CD8-positive, alpha-beta memory T cell (primary cell): Measurements from ENCODE around the gene GATAD2B. TPM values are rescaled to one million over a fixed set of nuclear protein-coding genes. Genes with fewer than 3 reads are reported as not detected.

Experiments
- CTCF ChIA-PET: fragments of 350-600 bp; sonication (Branson Sonifier 250); formaldehyde crosslinking; loops from one replicate; lab custom pipeline; 2021; ENCODE audit warnings: antibody characterized with exemption; lab: Charles Lee
- POLR2A ChIA-PET: fragments of 350-600 bp; sonication (Branson Sonifier 250); formaldehyde crosslinking; loops from one replicate; lab custom pipeline; 2021; ENCODE audit warnings: antibody characterized with exemption; lab: Charles Lee
- DNase-seq, 5 donors: peaks; one replicate each; pipeline versions ENCODE4 v3.0.0 to v3.0.0-alpha.2; 2020 to 2022; ENCODE audit warnings: mixed read lengths in 1 of 5
- H3K27ac ChIP-seq: one replicate; pipeline ENCODE4 v1.7.0; 2013; ENCODE audit warnings: low read depth, mild to moderate bottlenecking, low read length, moderate library complexity
- H3K27me3 ChIP-seq: 2 replicates; pipeline ENCODE4 v1.7.0; 2013; ENCODE audit warnings: low read length, mild to moderate bottlenecking; ENCODE audit not compliant: insufficient read depth, poor library complexity, severe bottlenecking
- H3K36me3 ChIP-seq: 2 replicates; pipeline ENCODE4 v1.7.0; 2013; ENCODE audit warnings: mild to moderate bottlenecking, low read length, moderate library complexity; ENCODE audit not compliant: insufficient read depth
- H3K4me1 ChIP-seq: 2 replicates; pipeline ENCODE4 v1.7.0; 2013; ENCODE audit warnings: mild to moderate bottlenecking, low read length, moderate library complexity; ENCODE audit not compliant: insufficient read depth
- H3K4me3 ChIP-seq: 2 replicates; pipeline ENCODE4 v1.7.0; 2013; ENCODE audit warnings: mild to moderate bottlenecking, low read length
- H3K9me3 ChIP-seq: 2 replicates; pipeline ENCODE4 v1.7.0; 2013; ENCODE audit warnings: mild to moderate bottlenecking, low read length
- H3K27ac Mint-ChIP-seq, 8 donors: one replicate each; pipeline ENCODE4 v1.8.0; 2020 to 2021; ENCODE audit warnings: mixed read lengths in 8 of 8, mild to moderate bottlenecking in 6 of 8, inconsistent platforms in 3 of 8, moderate library complexity in 3 of 8
- H3K27me3 Mint-ChIP-seq, 2 donors: one replicate each; pipeline ENCODE4 v1.8.0; 2020 to 2021; ENCODE audit warnings: mixed read lengths in 2 of 2, mild to moderate bottlenecking in 1 of 2, moderate library complexity in 1 of 2
- H3K36me3 Mint-ChIP-seq, 3 donors: one replicate each; pipeline ENCODE4 v1.8.0; 2020 to 2021; ENCODE audit warnings: mixed read lengths in 3 of 3, inconsistent platforms in 1 of 3, mild to moderate bottlenecking in 1 of 3
- H3K4me1 Mint-ChIP-seq, 3 donors: one replicate each; pipeline ENCODE4 v1.8.0; 2020 to 2021; ENCODE audit warnings: mixed read lengths in 3 of 3, inconsistent platforms in 1 of 3, mild to moderate bottlenecking in 1 of 3
- H3K4me3 Mint-ChIP-seq, 7 donors: one replicate each; pipeline ENCODE4 v1.8.0; 2020 to 2021; ENCODE audit warnings: mixed read lengths in 7 of 7, mild to moderate bottlenecking in 6 of 7, moderate library complexity in 4 of 7, inconsistent platforms in 2 of 7
- H3K9me3 Mint-ChIP-seq, 5 donors: one replicate each; pipeline ENCODE4 v1.8.0; 2020 to 2022; ENCODE audit warnings: mixed read lengths in 5 of 5, mild to moderate bottlenecking in 3 of 5, moderate library complexity in 2 of 5, inconsistent platforms in 1 of 5
- polyA plus RNA-seq: library from polyadenylated mRNA; unstranded; fragments of 300-500 nt; fragmentation: Illumina TruSeq; gene quantifications from one replicate; pipeline ENCODE4 v1.2.3, GENCODE V29; 2021
- total RNA-seq, 2 experiments: library from RNA; stranded (reverse); gene quantifications; one replicate each; pipeline ENCODE4 v1.2.3, GENCODE V29; 2021

Gene GATAD2B
- total and polyA plus RNA-seq, 3 experiments from 2014 or later = 5.6 to 71.9 (median 64.9) TPM

GRCh38 chr1:153778824-153779519 is 143.8 kb downstream of the GATAD2B start:
- peaks cover 0 to 1% of the 10 kb centered on the region in 2 donors for H3K27me3 Mint-ChIP-seq
- H3K4me1 Mint-ChIP-seq = peaks cover 39 to 43% (median 40%) of the 10 kb centered on the region in 3 donors
- Histone ChIP-seq H3K27me3 (no peaks in the 10 kb centered on the region), H3K4me1 (peaks cover 31% of the 10 kb centered on the region), H3K4me3 (no peak overlapping the region), H3K36me3 (no peaks in the 10 kb centered on the region), H3K27ac (no peak overlapping the region), H3K9me3 (no peaks in the 10 kb centered on the region)
- no peaks in the 10 kb centered on the region for H3K9me3 Mint-ChIP-seq
- ChIA-PET POLR2A (no interaction called here), CTCF (no interaction called here)
- peak overlapping the region in 5 of 8 donors; percentile 47 to 86 (median 72) for H3K27ac Mint-ChIP-seq
- DNase-seq = no peak
- H3K4me3 Mint-ChIP-seq = peak overlapping the region in 3 of 7 donors; percentile 15 to 87 (median 21)
- peaks cover 0 to 17% (median 0%) of the 10 kb centered on the region in 3 donors for H3K36me3 Mint-ChIP-seq

- Histone ChIP-seq H3K4me1 (peaks cover 28% of the 10 kb centered on the region), H3K36me3 (no peaks in the 10 kb centered on the region), H3K4me3 (no peak overlapping the region), H3K9me3 (no peaks in the 10 kb centered on the region), H3K27ac (no peak overlapping the region), H3K27me3 (no peaks in the 10 kb centered on the region)
- H3K36me3 Mint-ChIP-seq = peaks cover 0 to 19% (median 0%) of the 10 kb centered on the region in 3 donors
- no peak for DNase-seq
- ChIA-PET CTCF (no interaction called here), POLR2A (no interaction called here)
- H3K4me3 Mint-ChIP-seq = peak overlapping the region in 3 of 7 donors; percentile 15 to 87 (median 63)
- H3K27me3 Mint-ChIP-seq = peaks cover 0 to 1% of the 10 kb centered on the region in 2 donors
- H3K4me1 Mint-ChIP-seq = peaks cover 41 to 45% (median 42%) of the 10 kb centered on the region in 3 donors
- no peaks in the 10 kb centered on the region for H3K9me3 Mint-ChIP-seq
- peak overlapping the region in 4 of 8 donors; percentile 29 to 86 (median 72) for H3K27ac Mint-ChIP-seq
Measured at GRCh38 chr1:153778051-153778823, 144.5 kb downstream of the GATAD2B start.

GRCh38 chr1:153777648-153778047 is 145.1 kb downstream of the GATAD2B start:
- Histone ChIP-seq H3K4me3 (no peak overlapping the region), H3K9me3 (no peaks in the 10 kb centered on the region), H3K27me3 (no peaks in the 10 kb centered on the region), H3K4me1 (peaks cover 23% of the 10 kb centered on the region), H3K27ac (no peak overlapping the region), H3K36me3 (no peaks in the 10 kb centered on the region)
- H3K27me3 Mint-ChIP-seq = peaks cover 0 to 1% of the 10 kb centered on the region in 2 donors
- POLR2A ChIA-PET = no interaction called here
- H3K4me3 Mint-ChIP-seq = peak overlapping the region in 4 of 7 donors; percentile 12 to 90 (median 76)
- no peak for DNase-seq
- CTCF ChIA-PET = no interaction called here
- peaks cover 37 to 41% (median 41%) of the 10 kb centered on the region in 3 donors for H3K4me1 Mint-ChIP-seq
- H3K9me3 Mint-ChIP-seq = no peaks in the 10 kb centered on the region
- H3K36me3 Mint-ChIP-seq = peaks cover 0 to 23% (median 0%) of the 10 kb centered on the region in 3 donors
- H3K27ac Mint-ChIP-seq = peak overlapping the region in 3 of 8 donors; percentile 5 to 72 (median 29)

- H3K27ac Mint-ChIP-seq = peak overlapping the region; percentile 4 to 94 (median 76)
Measured at GRCh38 chr1:153776845-153777370, 145.9 kb downstream of the GATAD2B start.

GRCh38 chr1:153776352-153776751 is 146.4 kb downstream of the GATAD2B start:
- DNase-seq = no peak
- peaks cover 19% of the 10 kb centered on the region for H3K4me1 ChIP-seq
- H3K27me3 ChIP-seq = no peaks in the 10 kb centered on the region
- Mint-ChIP-seq H3K9me3 (no peaks in the 10 kb centered on the region), H3K36me3 (peaks cover 0 to 32% (median under 1%) of the 10 kb centered on the region in 3 donors), H3K27ac (peak overlapping the region in 7 of 8 donors; percentile 66 to 94 (median 79)), H3K4me1 (peaks cover 37 to 41% (median 41%) of the 10 kb centered on the region in 3 donors), H3K27me3 (peaks cover 0 to 1% of the 10 kb centered on the region in 2 donors), H3K4me3 (peak overlapping the region; percentile 74 to 96 (median 86))
- POLR2A ChIA-PET = interaction anchor here (1.3 to 1.4 kb wide), 2 partner anchors 12 to 147 kb away, joined by 3 to 8 read pairs; partner anchors contain the start of gene GATAD2B
- peak overlapping the region; percentile 65 for H3K27ac ChIP-seq
- H3K36me3 ChIP-seq = no peaks in the 10 kb centered on the region
- peak overlapping the region; percentile 74 for H3K4me3 ChIP-seq
- no peaks in the 10 kb centered on the region for H3K9me3 ChIP-seq
- CTCF ChIA-PET = interaction anchor here (0.8 to 1.7 kb wide), 3 partner anchors 26 to 180 kb away, joined by 3 to 5 read pairs (median 3); no protein-coding TSS in a partner anchor

More at GRCh38 chr1:153776845-153777370, 145.9 kb downstream of the GATAD2B start:
- CTCF ChIA-PET = no interaction called here
- H3K4me3 ChIP-seq = no peak overlapping the region
- no peaks in the 10 kb centered on the region for H3K27me3 ChIP-seq
- DNase-seq = no peak
- H3K4me1 ChIP-seq = peaks cover 19% of the 10 kb centered on the region
- Mint-ChIP-seq H3K4me3 (peak overlapping the region; percentile 62 to 96 (median 86)), H3K27me3 (peaks cover 0 to 1% of the 10 kb centered on the region in 2 donors), H3K36me3 (peaks cover 0 to 30% (median 0%) of the 10 kb centered on the region in 3 donors), H3K9me3 (no peaks in the 10 kb centered on the region), H3K4me1 (peaks cover 37 to 41% (median 41%) of the 10 kb centered on the region in 3 donors)
- POLR2A ChIA-PET = no interaction called here
- H3K36me3 ChIP-seq = no peaks in the 10 kb centered on the region
- H3K9me3 ChIP-seq = no peaks in the 10 kb centered on the region
- H3K27ac ChIP-seq = peak overlapping the region; percentile 65

GRCh38 chr1:153775458-153776327 is 147.1 kb downstream of the GATAD2B start:
- DNase-seq = peak; percentile 44 to 79 (median 61)
- Histone ChIP-seq H3K27me3 (no peaks in the 10 kb centered on the region), H3K4me1 (peaks cover 19% of the 10 kb centered on the region), H3K36me3 (no peaks in the 10 kb centered on the region), H3K4me3 (peak overlapping the region; percentile 74), H3K9me3 (no peaks in the 10 kb centered on the region), H3K27ac (peak overlapping the region; percentile 65)
- ChIA-PET CTCF (interaction anchor here (0.8 to 1.7 kb wide), 4 partner anchors 25 to 204 kb away, joined by 3 to 5 read pairs (median 3); no protein-coding TSS in a partner anchor), POLR2A (interaction anchor here (0.6 to 1.6 kb wide), 12 partner anchors 8 to 240 kb away, joined by 3 to 9 read pairs (median 4); partner anchors contain the start of genes GATAD2B, INTS3, RAB13 and RPS27)
- Mint-ChIP-seq H3K9me3 (no peaks in the 10 kb centered on the region), H3K27ac (peak overlapping the region; percentile 76 to 99 (median 88)), H3K27me3 (no peaks in the 10 kb centered on the region), H3K4me1 (peaks cover 37 to 41% (median 41%) of the 10 kb centered on the region in 3 donors), H3K4me3 (peak overlapping the region; percentile 86 to 96 (median 90)), H3K36me3 (peaks cover 0 to 37% (median 2%) of the 10 kb centered on the region in 3 donors)
